ENCODE data around the gene PFDN6. TPM values are rescaled to one million over a fixed set of nuclear protein-coding genes. Genes with fewer than 3 reads are reported as not detected.

Gene PFDN6
- total RNA-seq, 1 donor from 2014 or later, result 64.5 TPM

GRCh38 chr6:33276864-33277662 lies 12.3 kb upstream of the PFDN6 start, which contains the start of gene B3GALT4:
TSS of gene B3GALT4 (plus strand) at chr6:33277123. CDS start at chr6:33277420, 297 bp downstream.
- H3K27me3 ChIP-seq (ENCODE audit: control insufficient read depth, insufficient read depth, low read length), result no peaks in the 10 kb centered on the region
- DNase-seq (ENCODE audit: low read depth), result peak; percentile 81
- H3K4me3 ChIP-seq (ENCODE audit: low read depth, low read length), result peak within 1 kb of the TSS; percentile 52
- H3K36me3 ChIP-seq (ENCODE audit: control insufficient read depth, insufficient read depth, low read length), result peaks cover 35% of the 10 kb centered on the region
- peak; percentile 65 for TF ChIP-seq CTCF (IDR thresholded peaks at IDR 0.05; ENCODE audit: insufficient read depth, low read length, severe bottlenecking)
- FAIRE-seq, result no peak

- Histone ChIP-seq H3K36me3 (ENCODE audit: control insufficient read depth, insufficient read depth, low read length) (peaks cover 30% of the 10 kb centered on the region), H3K4me3 (ENCODE audit: low read depth, low read length) (peak overlapping the region; percentile 52), H3K27me3 (ENCODE audit: control insufficient read depth, insufficient read depth, low read length) (no peaks in the 10 kb centered on the region)
- DNase-seq (ENCODE audit: low read depth), result no peak
- no peak for TF ChIP-seq CTCF (IDR thresholded peaks at IDR 0.05; ENCODE audit: insufficient read depth, low read length, severe bottlenecking)
- no peak for FAIRE-seq
These were observed 11.6 kb upstream of the PFDN6 start for GRCh38 chr6:33277663-33278391.

GRCh38 chr6:33278392-33278741 lies 11.0 kb upstream of the PFDN6 start:
- Histone ChIP-seq H3K27me3 (ENCODE audit: control insufficient read depth, insufficient read depth, low read length) (no peaks in the 10 kb centered on the region), H3K36me3 (ENCODE audit: control insufficient read depth, insufficient read depth, low read length) (peaks cover 25% of the 10 kb centered on the region), H3K4me3 (ENCODE audit: low read depth, low read length) (no peak overlapping the region)
- no peak for DNase-seq (ENCODE audit: low read depth)
- no peak for TF ChIP-seq CTCF (IDR thresholded peaks at IDR 0.05; ENCODE audit: insufficient read depth, low read length, severe bottlenecking)
- no peak for FAIRE-seq

GRCh38 chr6:33278810-33279209 lies 10.6 kb upstream of the PFDN6 start:
- H3K36me3 ChIP-seq (ENCODE audit: control insufficient read depth, insufficient read depth, low read length), result peaks cover 23% of the 10 kb centered on the region
- no peak for DNase-seq (ENCODE audit: low read depth)
- no peaks in the 10 kb centered on the region for H3K27me3 ChIP-seq (ENCODE audit: control insufficient read depth, insufficient read depth, low read length)
- no peak for TF ChIP-seq CTCF (IDR thresholded peaks at IDR 0.05; ENCODE audit: insufficient read depth, low read length, severe bottlenecking)
- no peak for FAIRE-seq
- H3K4me3 ChIP-seq (ENCODE audit: low read depth, low read length), result no peak overlapping the region

GRCh38 chr6:33279257-33279695 lies 10.1 kb upstream of the PFDN6 start:
- no peak for TF ChIP-seq CTCF (IDR thresholded peaks at IDR 0.05; ENCODE audit: insufficient read depth, low read length, severe bottlenecking)
- Histone ChIP-seq H3K36me3 (ENCODE audit: control insufficient read depth, insufficient read depth, low read length) (peaks cover 21% of the 10 kb centered on the region), H3K4me3 (ENCODE audit: low read depth, low read length) (no peak overlapping the region), H3K27me3 (ENCODE audit: control insufficient read depth, insufficient read depth, low read length) (no peaks in the 10 kb centered on the region)
- FAIRE-seq (no peak), DNase-seq (ENCODE audit: low read depth) (no peak)
